Endothelial cell of umbilical vein (primary cell): ENCODE measurements around the gene FAM83D.

Source experiments
- CTCF ChIP-seq, 2 donors: IDR thresholded peaks; 1 replicate in 1 of 2; 2 replicates in 1 of 2; pipeline ENCODE4 v1.5.1; 2011; ENCODE audit warnings: low read length in 2 of 2, mild to moderate bottlenecking in 2 of 2, moderate library complexity in 2 of 2, control low read depth in 1 of 2, inconsistent platforms in 1 of 2, low read depth in 1 of 2; ENCODE audit not compliant: insufficient read depth in 1 of 2; ENCODE audit errors: extremely low read depth in 1 of 2
- POLR2A ChIP-seq: IDR thresholded peaks from 2 replicates; pipeline ENCODE4 v1.6.1; 2012; ENCODE audit warnings: low read depth, mild to moderate bottlenecking, control low read depth, low read length

- TF ChIP-seq CTCF (IDR thresholded peaks at IDR 0.05; ENCODE audit: extremely low read depth in 1 of 2, insufficient read depth in 1 of 2, low read depth in 1 of 2, low read length in 2 of 2) (no peak), POLR2A (no peak)
Measured at GRCh38 chr20:38907918-38908677, 18.1 kb upstream of the FAM83D start.
